ENCODE results near the gene ODF2L. TPM values are rescaled to one million over a fixed set of nuclear protein-coding genes. Genes with fewer than 3 reads are reported as not detected.

The ODF2L gene
- total and polyA plus RNA-seq, 2 experiments from 2014 or later: 32.4 to 58.9 TPM

GRCh38 chr1:86430376-86430775 is 34.3 kb upstream of the ODF2L start:
- no peak overlapping the region for H3K4me2 ChIP-seq
- no peak overlapping the region for H3K4me3 ChIP-seq
- H3K9me2 ChIP-seq (replicated peaks; ENCODE audit: insufficient read depth): no peaks in the 10 kb centered on the region
- no peaks in the 10 kb centered on the region for H3K27me3 ChIP-seq
- H3K79me2 ChIP-seq: no peaks in the 10 kb centered on the region
- H2AFZ ChIP-seq: peak overlapping the region; percentile 9
- no peaks in the 10 kb centered on the region for H4K20me1 ChIP-seq (ENCODE audit: insufficient read depth, poor library complexity, severe bottlenecking)
- H3K27ac ChIP-seq: peak overlapping the region; percentile 61
- no peak for DNase-seq (ENCODE audit: low spot score)
- H3K36me3 ChIP-seq (replicated peaks; ENCODE audit: insufficient read depth, low read depth): no peaks in the 10 kb centered on the region
- TF ChIP-seq EZH2 (IDR thresholded peaks at IDR 0.05; ENCODE audit: borderline replicate concordance): no peak
- no peak for TF ChIP-seq CTCF (IDR thresholded peaks at IDR 0.05; ENCODE audit: poor library complexity)
- no peak for TF ChIP-seq EZH2phosphoT487 (IDR thresholded peaks at IDR 0.05; ENCODE audit: low read depth, severe bottlenecking, unreplicated experiment)
- peaks cover 4% of the 10 kb centered on the region for H3K4me1 ChIP-seq (ENCODE audit: insufficient read depth)
- no peaks in the 10 kb centered on the region for H3K9me3 ChIP-seq (ENCODE audit: low read depth)

- H3K27ac ChIP-seq: peak overlapping the region; percentile 61
- no peaks in the 10 kb centered on the region for H3K9me2 ChIP-seq (replicated peaks; ENCODE audit: insufficient read depth)
- peak overlapping the region; percentile 9 for H2AFZ ChIP-seq
- peak; percentile 57 for DNase-seq (ENCODE audit: low spot score)
- H3K4me3 ChIP-seq: no peak overlapping the region
- no peaks in the 10 kb centered on the region for H3K36me3 ChIP-seq (replicated peaks; ENCODE audit: insufficient read depth, low read depth)
- H3K4me2 ChIP-seq: no peak overlapping the region
- H3K9me3 ChIP-seq (ENCODE audit: low read depth): no peaks in the 10 kb centered on the region
- TF ChIP-seq EZH2phosphoT487 (IDR thresholded peaks at IDR 0.05; ENCODE audit: low read depth, severe bottlenecking, unreplicated experiment) (no peak), EZH2 (IDR thresholded peaks at IDR 0.05; ENCODE audit: borderline replicate concordance) (no peak), CTCF (IDR thresholded peaks at IDR 0.05; ENCODE audit: poor library complexity) (no peak)
- H3K4me1 ChIP-seq (ENCODE audit: insufficient read depth): peaks cover 4% of the 10 kb centered on the region
- H3K27me3 ChIP-seq: no peaks in the 10 kb centered on the region
- H4K20me1 ChIP-seq (ENCODE audit: insufficient read depth, poor library complexity, severe bottlenecking): no peaks in the 10 kb centered on the region
- WGBS (ENCODE audit: low lambda C conversion rate, missing lambda C conversion rate): 30% methylated on average over 3 of the region's 3 CpGs
- no peaks in the 10 kb centered on the region for H3K79me2 ChIP-seq
Measured at GRCh38 chr1:86429835-86430234, 33.7 kb upstream of the ODF2L start.

GRCh38 chr1:86429122-86429725 is 33.1 kb upstream of the ODF2L start:
- H3K27ac ChIP-seq: peak overlapping the region; percentile 50
- H3K9me2 ChIP-seq (replicated peaks; ENCODE audit: insufficient read depth): no peaks in the 10 kb centered on the region
- no peak for DNase-seq (ENCODE audit: low spot score)
- TF ChIP-seq CTCF (IDR thresholded peaks at IDR 0.05; ENCODE audit: poor library complexity) (no peak), EZH2 (IDR thresholded peaks at IDR 0.05; ENCODE audit: borderline replicate concordance) (no peak)
- H3K4me1 ChIP-seq (ENCODE audit: insufficient read depth): peaks cover 4% of the 10 kb centered on the region
- 83% methylated on average over 7 of the region's 7 CpGs for WGBS (ENCODE audit: low lambda C conversion rate, missing lambda C conversion rate)
- no peak overlapping the region for H2AFZ ChIP-seq
- no peaks in the 10 kb centered on the region for H3K9me3 ChIP-seq (ENCODE audit: low read depth)
- H3K27me3 ChIP-seq: no peaks in the 10 kb centered on the region
- no peaks in the 10 kb centered on the region for H4K20me1 ChIP-seq (ENCODE audit: insufficient read depth, poor library complexity, severe bottlenecking)
- H3K36me3 ChIP-seq (replicated peaks; ENCODE audit: insufficient read depth, low read depth): no peaks in the 10 kb centered on the region
- H3K79me2 ChIP-seq: no peaks in the 10 kb centered on the region
- no peak overlapping the region for H3K4me2 ChIP-seq
- no peak overlapping the region for H3K4me3 ChIP-seq

GRCh38 chr1:86423873-86424272 is 27.8 kb upstream of the ODF2L start, which contains the start of gene CLCA2:
TSS of gene CLCA2 (plus strand) at chr1:86424171. CDS start at chr1:86424248, 77 bp downstream.
- TF ChIP-seq EZH2phosphoT487 (IDR thresholded peaks at IDR 0.05; ENCODE audit: low read depth, severe bottlenecking, unreplicated experiment) (no peak), EZH2 (IDR thresholded peaks at IDR 0.05; ENCODE audit: borderline replicate concordance) (no peak), CTCF (IDR thresholded peaks at IDR 0.05; ENCODE audit: poor library complexity) (no peak)
- Histone ChIP-seq H2AFZ (no peak within 1 kb of the TSS), H3K9me2 (replicated peaks; ENCODE audit: insufficient read depth) (no peaks in the 10 kb centered on the region), H3K4me2 (no peak within 1 kb of the TSS), H3K36me3 (replicated peaks; ENCODE audit: insufficient read depth, low read depth) (no peaks in the 10 kb centered on the region), H3K4me3 (no peak within 1 kb of the TSS), H3K27me3 (no peaks in the 10 kb centered on the region), H3K9me3 (ENCODE audit: low read depth) (no peaks in the 10 kb centered on the region), H3K27ac (no peak within 1 kb of the TSS), H3K79me2 (no peaks in the 10 kb centered on the region), H4K20me1 (ENCODE audit: insufficient read depth, poor library complexity, severe bottlenecking) (no peaks in the 10 kb centered on the region), H3K4me1 (ENCODE audit: insufficient read depth) (no peaks in the 10 kb centered on the region)
- no peak for DNase-seq (ENCODE audit: low spot score)
